ENCODE results near the gene ADCY9. TPM values are rescaled to one million over a fixed set of nuclear protein-coding genes. Genes with fewer than 3 reads are reported as not detected.
A peak's percentile ranks its signal among the peaks of the same experiment; 100 is the strongest.

The ADCY9 gene
- total RNA-seq, 1 donor from 2014 or later: 31.9 TPM

DNA sequence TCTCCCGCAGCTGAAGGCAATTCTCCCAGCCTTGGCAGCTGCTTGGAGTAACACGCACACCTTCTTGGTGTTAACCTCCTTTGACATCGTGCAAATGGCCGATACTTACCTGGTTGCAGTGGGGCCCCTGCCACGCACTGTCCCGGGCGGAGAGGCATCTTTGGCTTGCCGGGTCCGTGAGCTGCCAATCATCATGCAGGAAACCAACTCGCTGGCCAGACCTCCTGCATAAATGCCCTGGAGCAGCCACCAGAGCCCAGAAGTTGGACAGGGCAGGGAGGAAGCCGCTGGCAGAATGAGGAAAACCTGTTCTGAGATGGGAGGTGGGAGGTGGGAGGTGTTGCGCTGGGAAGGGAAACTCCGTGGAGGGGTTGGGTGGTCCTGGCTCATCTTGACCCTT is 194.0 kb downstream of the ADCY9 start:
- H3K27me3 Mint-ChIP-seq (ENCODE audit: low read depth): peaks cover 3% of the 10 kb centered on the region
- H3K4me1 Mint-ChIP-seq (ENCODE audit: low read depth): no peaks in the 10 kb centered on the region
- no peak overlapping the region for H3K4me3 Mint-ChIP-seq (ENCODE audit: unreplicated experiment)
- TF ChIP-seq, protein P1, sequence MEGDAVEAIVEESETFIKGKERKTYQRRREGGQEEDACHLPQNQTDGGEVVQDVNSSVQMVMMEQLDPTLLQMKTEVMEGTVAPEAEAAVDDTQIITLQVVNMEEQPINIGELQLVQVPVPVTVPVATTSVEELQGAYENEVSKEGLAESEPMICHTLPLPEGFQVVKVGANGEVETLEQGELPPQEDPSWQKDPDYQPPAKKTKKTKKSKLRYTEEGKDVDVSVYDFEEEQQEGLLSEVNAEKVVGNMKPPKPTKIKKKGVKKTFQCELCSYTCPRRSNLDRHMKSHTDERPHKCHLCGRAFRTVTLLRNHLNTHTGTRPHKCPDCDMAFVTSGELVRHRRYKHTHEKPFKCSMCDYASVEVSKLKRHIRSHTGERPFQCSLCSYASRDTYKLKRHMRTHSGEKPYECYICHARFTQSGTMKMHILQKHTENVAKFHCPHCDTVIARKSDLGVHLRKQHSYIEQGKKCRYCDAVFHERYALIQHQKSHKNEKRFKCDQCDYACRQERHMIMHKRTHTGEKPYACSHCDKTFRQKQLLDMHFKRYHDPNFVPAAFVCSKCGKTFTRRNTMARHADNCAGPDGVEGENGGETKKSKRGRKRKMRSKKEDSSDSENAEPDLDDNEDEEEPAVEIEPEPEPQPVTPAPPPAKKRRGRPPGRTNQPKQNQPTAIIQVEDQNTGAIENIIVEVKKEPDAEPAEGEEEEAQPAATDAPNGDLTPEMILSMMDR (IDR thresholded peaks at IDR 0.05): no peak
- H3K9me3 Mint-ChIP-seq (ENCODE audit: low read depth): peaks cover 9% of the 10 kb centered on the region
- peak; percentile 70 for DNase-seq (ENCODE audit: low spot score)
- peaks cover 7% of the 10 kb centered on the region for H3K36me3 Mint-ChIP-seq (ENCODE audit: low read depth)
- H3K27ac Mint-ChIP-seq (ENCODE audit: unreplicated experiment): no peak overlapping the region

GRCh38 chr16:3920206-3920605 is 196.0 kb downstream of the ADCY9 start:
- Mint-ChIP-seq H3K27me3 (ENCODE audit: low read depth) (peaks cover 3% of the 10 kb centered on the region), H3K4me3 (ENCODE audit: unreplicated experiment) (no peak overlapping the region), H3K27ac (ENCODE audit: unreplicated experiment) (no peak overlapping the region), H3K4me1 (ENCODE audit: low read depth) (no peaks in the 10 kb centered on the region), H3K9me3 (ENCODE audit: low read depth) (peaks cover 9% of the 10 kb centered on the region), H3K36me3 (ENCODE audit: low read depth) (peaks cover 7% of the 10 kb centered on the region)
- DNase-seq (ENCODE audit: low spot score): peak; percentile 79
- TF ChIP-seq, protein P1 (IDR thresholded peaks at IDR 0.05): no peak

DNA sequence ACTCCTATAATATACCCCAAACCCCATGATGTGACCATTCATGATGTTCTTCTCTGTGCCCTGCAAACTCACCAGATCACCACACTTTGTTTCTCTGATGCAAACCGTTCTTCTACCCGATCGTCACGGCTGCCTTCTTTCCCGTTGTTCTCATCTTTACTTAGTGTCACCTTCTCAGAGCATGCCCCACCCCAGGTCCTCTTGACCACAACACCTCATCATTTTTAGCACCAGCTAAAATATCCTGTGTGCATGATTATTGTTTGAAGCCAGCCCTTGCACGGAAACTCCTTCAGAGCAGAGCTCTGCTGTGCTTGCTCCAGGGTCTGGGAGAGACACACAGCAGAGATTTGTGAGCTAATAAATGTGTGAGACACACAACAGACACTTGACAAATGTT is 196.8 kb downstream of the ADCY9 start:
- peak; percentile 18 for DNase-seq (ENCODE audit: low spot score)
- Mint-ChIP-seq H3K4me3 (ENCODE audit: unreplicated experiment) (no peak overlapping the region), H3K36me3 (ENCODE audit: low read depth) (peaks cover 7% of the 10 kb centered on the region), H3K27me3 (ENCODE audit: low read depth) (peaks cover 3% of the 10 kb centered on the region), H3K4me1 (ENCODE audit: low read depth) (no peaks in the 10 kb centered on the region), H3K27ac (ENCODE audit: unreplicated experiment) (no peak overlapping the region), H3K9me3 (ENCODE audit: low read depth) (peaks cover 9% of the 10 kb centered on the region)
- TF ChIP-seq, protein P1 (IDR thresholded peaks at IDR 0.05): no peak

GRCh38 chr16:3915426-3916260 is 200.6 kb downstream of the ADCY9 start:
- peak; percentile 56 for DNase-seq (ENCODE audit: low spot score)
- H3K27me3 Mint-ChIP-seq (ENCODE audit: low read depth): no peaks in the 10 kb centered on the region
- H3K9me3 Mint-ChIP-seq (ENCODE audit: low read depth): peaks cover 9% of the 10 kb centered on the region
- TF ChIP-seq, protein P1 (IDR thresholded peaks at IDR 0.05): no peak
- H3K36me3 Mint-ChIP-seq (ENCODE audit: low read depth): peaks cover 7% of the 10 kb centered on the region
- no peaks in the 10 kb centered on the region for H3K4me1 Mint-ChIP-seq (ENCODE audit: low read depth)
- H3K4me3 Mint-ChIP-seq (ENCODE audit: unreplicated experiment): no peak overlapping the region
- no peak overlapping the region for H3K27ac Mint-ChIP-seq (ENCODE audit: unreplicated experiment)

- H3K27ac Mint-ChIP-seq (ENCODE audit: unreplicated experiment): no peak overlapping the region
- no peaks in the 10 kb centered on the region for H3K9me3 Mint-ChIP-seq (ENCODE audit: low read depth)
- TF ChIP-seq, protein P1 (IDR thresholded peaks at IDR 0.05): no peak
- H3K4me1 Mint-ChIP-seq (ENCODE audit: low read depth): no peaks in the 10 kb centered on the region
- no peak overlapping the region for H3K4me3 Mint-ChIP-seq (ENCODE audit: unreplicated experiment)
- no peaks in the 10 kb centered on the region for H3K27me3 Mint-ChIP-seq (ENCODE audit: low read depth)
- no peaks in the 10 kb centered on the region for H3K36me3 Mint-ChIP-seq (ENCODE audit: low read depth)
- DNase-seq (ENCODE audit: low spot score): peak; percentile 39
Measured at GRCh38 chr16:3912897-3913296, 203.3 kb downstream of the ADCY9 start.

Other genes starting within 250 kb of the ADCY9 start
- gene CREBBP, start 235.7 kb downstream of the ADCY9 start, total RNA-seq: 59.2 to 64.0 TPM (median 60.7 TPM) in 3 replicates
- gene SRL, start 125.6 kb upstream of the ADCY9 start, total RNA-seq: not detected in 3 replicates
- gene TFAP4, start 156.6 kb upstream of the ADCY9 start, total RNA-seq: 2.5 to 4.0 TPM (median 2.5 TPM) in 3 replicates
- gene GLIS2, start 199.6 kb upstream of the ADCY9 start, total RNA-seq: 58.7 to 62.8 TPM (median 61.2 TPM) in 3 replicates
- 21.6 to 24.4 TPM (median 22.4 TPM) in 3 replicates for gene PAM16, start 234.9 kb upstream of the ADCY9 start, total RNA-seq